ENCODE measurements around the gene FYN. TPM values are rescaled to one million over a fixed set of nuclear protein-coding genes. Genes with fewer than 3 reads are reported as not detected.
A peak's percentile ranks its signal among the peaks of the same experiment; 100 is the strongest.

FYN gene
- total RNA-seq, 4 donors from 2014 or later: 143 to 219 (median 165) TPM

GRCh38 chr6:111758608-111759329, 114.5 kb downstream of the FYN start:
- no peak for DNase-seq (ENCODE audit: low spot score in 2 of 2)
- H3K27me3 ChIP-seq: no peaks in the 10 kb centered on the region
- H3K27ac ChIP-seq: peak overlapping the region; percentile 1 to 74 (median 62)
- peaks cover 0 to 73% (median 26%) of the 10 kb centered on the region in 4 donors for H3K4me1 ChIP-seq
- H3K4me3 ChIP-seq: peak overlapping the region in 1 of 4 donors; percentile 19
- no peaks in the 10 kb centered on the region for H3K9me3 ChIP-seq
- WGBS, 2 donors: 81 to 86% methylated on average over 11 of the region's 11 CpGs
- no peaks in the 10 kb centered on the region for H3K36me3 ChIP-seq
- TF ChIP-seq EP300 (IDR thresholded peaks at IDR 0.05) (no peak), CTCF (IDR thresholded peaks at IDR 0.05) (no peak), POLR2A (IDR thresholded peaks at IDR 0.05) (no peak)

- Histone ChIP-seq H3K27me3 (no peaks in the 10 kb centered on the region), H3K4me3 (no peak overlapping the region), H3K36me3 (no peaks in the 10 kb centered on the region), H3K27ac (peak overlapping the region in 1 of 4 donors; percentile 20), H3K4me1 (peaks cover 0 to 63% (median 26%) of the 10 kb centered on the region in 4 donors), H3K9me3 (no peaks in the 10 kb centered on the region)
- whole genome bisulfite sequencing, 2 donors: 65 to 66% methylated on average over 1 of the region's 1 CpG
- DNase-seq (ENCODE audit: low spot score in 2 of 2): no peak
- no peak for TF ChIP-seq POLR2A (IDR thresholded peaks at IDR 0.05)
- no peak for TF ChIP-seq EP300 (IDR thresholded peaks at IDR 0.05)
- no peak for TF ChIP-seq CTCF (IDR thresholded peaks at IDR 0.05)
Observed at GRCh38 chr6:111757342-111757741, 115.9 kb downstream of the FYN start.

GRCh38 chr6:111754423-111754822, 118.8 kb downstream of the FYN start:
- TF ChIP-seq EP300 (IDR thresholded peaks at IDR 0.05) (no peak), CTCF (IDR thresholded peaks at IDR 0.05) (no peak), POLR2A (IDR thresholded peaks at IDR 0.05) (no peak)
- no peaks in the 10 kb centered on the region for H3K27me3 ChIP-seq
- H3K27ac ChIP-seq: peak overlapping the region in 3 of 4 donors; percentile 28 to 44 (median 44)
- no peaks in the 10 kb centered on the region for H3K36me3 ChIP-seq
- no peak for DNase-seq (ENCODE audit: low spot score in 2 of 2)
- H3K4me3 ChIP-seq: no peak overlapping the region
- peaks cover 0 to 47% (median 21%) of the 10 kb centered on the region in 4 donors for H3K4me1 ChIP-seq
- WGBS, 2 donors: 82 to 85% methylated on average over 4 of the region's 4 CpGs
- no peaks in the 10 kb centered on the region for H3K9me3 ChIP-seq

GRCh38 chr6:111753573-111753972, 119.7 kb downstream of the FYN start:
- TF ChIP-seq POLR2A (IDR thresholded peaks at IDR 0.05) (no peak), EP300 (IDR thresholded peaks at IDR 0.05) (no peak)
- Histone ChIP-seq H3K27ac (peak overlapping the region in 1 of 4 donors; percentile 28), H3K4me1 (peaks cover 0 to 38% (median 17%) of the 10 kb centered on the region in 4 donors), H3K4me3 (no peak overlapping the region), H3K9me3 (no peaks in the 10 kb centered on the region), H3K36me3 (no peaks in the 10 kb centered on the region), H3K27me3 (no peaks in the 10 kb centered on the region)
- 74 to 85% methylated on average over 2 of the region's 2 CpGs for WGBS, 2 donors
- DNase-seq (ENCODE audit: low spot score in 2 of 2): no peak

- Histone ChIP-seq H3K9me3 (no peaks in the 10 kb centered on the region), H3K4me1 (peaks cover 0 to 40% (median 22%) of the 10 kb centered on the region in 4 donors), H3K27me3 (no peaks in the 10 kb centered on the region), H3K36me3 (no peaks in the 10 kb centered on the region), H3K27ac (peak overlapping the region in 1 of 4 donors; percentile 38), H3K4me3 (no peak overlapping the region)
- no peak for DNase-seq (ENCODE audit: low spot score in 2 of 2)
- TF ChIP-seq CTCF (IDR thresholded peaks at IDR 0.05) (no peak), POLR2A (IDR thresholded peaks at IDR 0.05) (no peak), EP300 (IDR thresholded peaks at IDR 0.05) (no peak)
Observed at GRCh38 chr6:111752476-111752875, 120.8 kb downstream of the FYN start.

All from tibial nerve (tissue), 4 donors.